GM21367 (cell line): ENCODE data around the gene MYF5.
A peak's percentile ranks its signal among the peaks of the same experiment; 100 is the strongest.

Experiments used
- ATAC-seq: cut with Tn5 transposase; IDR thresholded peaks from one replicate; pipeline ENCODE4 v1.9.1; 2021; ENCODE audit not compliant: unreplicated experiment

Gene MYF5

DNA sequence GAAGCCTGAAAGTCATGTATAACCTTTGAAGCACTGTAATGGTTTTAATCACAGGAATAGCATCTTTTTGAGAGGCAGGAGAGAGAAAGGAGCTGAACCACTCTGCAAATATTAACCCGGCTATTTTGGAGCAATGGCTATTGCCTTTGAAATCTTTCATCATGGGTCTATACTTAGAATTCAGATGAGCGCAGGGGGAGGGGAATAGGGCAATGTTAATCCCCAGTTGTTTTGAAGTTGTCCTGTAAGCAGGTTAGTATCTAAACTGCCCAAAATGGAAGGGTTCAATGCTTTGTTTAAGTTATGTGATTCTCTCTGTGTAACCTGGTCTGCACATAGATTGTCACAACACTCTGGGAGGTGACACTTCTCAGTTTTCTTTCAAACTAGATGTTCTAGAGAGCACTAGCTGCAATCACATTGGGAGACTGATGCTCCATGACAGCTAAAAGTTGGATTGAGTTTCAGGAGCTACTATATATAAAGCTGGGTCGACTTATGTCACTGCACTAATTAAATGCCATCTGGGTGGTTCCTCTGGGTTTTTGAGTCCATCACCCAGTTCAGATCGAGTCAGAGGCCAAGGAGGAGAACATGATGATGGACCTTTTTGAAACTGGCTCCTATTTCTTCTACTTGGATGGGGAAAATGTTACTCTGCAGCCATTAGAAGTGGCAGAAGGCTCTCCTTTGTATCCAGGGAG lies 9.4 kb upstream of the MYF5 start, which contains the start of gene MYF6:
Gene MYF6, plus strand, starts transcription at position 509 of the 704 bp plus-strand sequence. Its CDS starts 86 bp downstream, at position 595.
- ATAC-seq = no peak

DNA sequence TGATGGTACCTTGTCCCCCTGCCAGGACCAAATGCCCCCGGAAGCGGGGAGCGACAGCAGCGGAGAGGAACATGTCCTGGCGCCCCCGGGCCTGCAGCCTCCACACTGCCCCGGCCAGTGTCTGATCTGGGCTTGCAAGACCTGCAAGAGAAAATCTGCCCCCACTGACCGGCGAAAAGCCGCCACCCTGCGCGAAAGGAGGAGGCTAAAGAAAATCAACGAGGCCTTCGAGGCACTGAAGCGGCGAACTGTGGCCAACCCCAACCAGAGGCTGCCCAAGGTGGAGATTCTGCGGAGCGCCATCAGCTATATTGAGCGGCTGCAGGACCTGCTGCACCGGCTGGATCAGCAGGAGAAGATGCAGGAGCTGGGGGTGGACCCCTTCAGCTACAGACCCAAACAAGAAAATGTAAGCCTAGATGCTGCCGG lies 8.9 kb upstream of the MYF5 start:
- no peak for ATAC-seq

DNA sequence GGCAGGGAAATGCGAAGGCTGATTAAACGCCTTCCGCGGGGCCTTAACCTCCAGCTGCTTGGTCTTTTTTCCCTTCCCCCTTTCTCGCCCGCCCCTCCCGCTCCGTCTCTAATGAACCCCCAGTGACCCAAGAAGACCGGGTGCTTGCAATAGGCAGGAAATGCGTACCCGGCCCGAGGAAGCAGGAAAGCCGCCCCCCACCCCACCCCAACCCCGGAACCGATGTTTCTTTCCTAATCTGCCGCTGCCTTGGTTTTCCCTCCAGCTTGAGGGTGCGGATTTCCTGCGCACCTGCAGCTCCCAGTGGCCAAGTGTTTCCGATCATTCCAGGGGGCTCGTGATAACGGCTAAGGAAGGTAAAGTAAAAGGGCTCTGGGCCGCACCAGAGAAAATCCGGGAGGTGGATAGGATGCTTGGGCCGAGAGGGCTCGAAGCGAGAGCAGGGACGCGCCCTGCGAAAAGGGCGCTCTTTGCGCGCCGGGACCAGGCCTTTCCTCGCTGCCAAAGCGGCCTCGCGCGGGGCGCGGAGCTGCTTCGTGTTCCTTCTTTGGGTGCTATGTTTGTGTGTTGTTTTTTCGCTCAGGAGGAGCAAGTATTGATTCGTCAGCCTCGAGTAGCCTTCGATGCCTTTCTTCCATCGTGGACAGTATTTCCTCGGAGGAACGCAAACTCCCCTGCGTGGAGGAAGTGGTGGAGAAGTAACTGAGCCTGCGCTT lies 8.3 kb upstream of the MYF5 start:
- no peak for ATAC-seq

DNA sequence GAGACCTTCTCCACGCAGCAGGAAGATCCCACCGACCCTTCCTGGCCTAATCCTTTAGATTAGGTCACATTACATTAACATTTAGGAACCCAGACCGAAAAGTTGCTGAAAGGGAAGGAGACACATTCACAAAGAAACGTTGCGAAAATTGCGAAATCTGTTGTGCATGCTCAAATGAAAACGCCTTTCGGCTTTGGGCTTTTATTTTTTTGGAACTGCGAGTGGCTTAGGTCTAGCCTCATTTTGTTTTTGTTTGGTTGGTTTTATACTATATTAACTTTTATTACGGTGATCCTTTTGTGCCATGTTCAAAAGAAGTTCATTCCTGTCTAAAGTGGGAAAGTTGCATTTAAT lies 7.8 kb upstream of the MYF5 start:
- no peak for ATAC-seq

- peak; percentile 73 for ATAC-seq
These were observed 6.6 kb upstream of the MYF5 start for GRCh38 chr12:80709811-80710726.

- peak; percentile 18 for ATAC-seq
These were observed 5.8 kb upstream of the MYF5 start for GRCh38 chr12:80710727-80711449.

DNA sequence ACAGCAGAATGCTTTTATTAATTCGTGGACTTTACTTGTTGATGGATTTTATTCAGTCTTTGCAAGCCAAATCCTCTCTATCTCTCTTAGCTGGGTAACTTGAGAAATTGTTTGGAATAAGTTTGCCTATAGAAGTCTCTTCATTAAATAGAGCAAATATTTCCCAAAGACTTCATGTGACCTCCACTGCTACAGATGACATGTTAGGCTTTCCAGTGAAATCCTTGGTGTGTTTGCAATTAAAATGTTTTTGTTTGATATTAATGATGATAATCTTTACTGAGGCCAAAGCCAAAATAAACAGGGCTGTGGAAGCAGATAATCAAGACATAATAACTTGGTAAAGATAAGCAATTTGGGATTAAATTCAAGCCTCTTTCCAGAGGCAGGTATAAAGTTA lies 4.8 kb upstream of the MYF5 start:
- no peak for ATAC-seq

- no peak for ATAC-seq
These were observed 3.8 kb upstream of the MYF5 start for GRCh38 chr12:80712866-80713265.

DNA sequence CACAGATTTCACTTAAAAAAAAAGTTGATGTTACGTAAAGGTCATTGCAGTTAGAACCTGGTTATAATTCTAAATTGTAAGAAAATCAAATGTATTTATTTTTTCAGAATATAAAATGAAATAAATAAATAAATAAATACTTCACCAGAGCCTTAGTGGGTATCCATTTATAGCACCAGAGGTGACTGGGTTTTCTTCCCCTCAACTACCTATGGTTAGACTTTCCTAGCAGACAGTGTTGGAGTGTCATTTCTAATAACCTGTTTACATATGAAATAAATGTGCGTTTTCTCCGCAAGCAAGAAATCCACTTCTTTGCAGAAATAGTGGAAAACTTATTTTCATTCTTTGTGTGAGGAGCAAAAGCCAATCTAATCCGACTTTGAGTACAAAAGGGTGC lies 3.3 kb upstream of the MYF5 start:
- no peak for ATAC-seq

DNA sequence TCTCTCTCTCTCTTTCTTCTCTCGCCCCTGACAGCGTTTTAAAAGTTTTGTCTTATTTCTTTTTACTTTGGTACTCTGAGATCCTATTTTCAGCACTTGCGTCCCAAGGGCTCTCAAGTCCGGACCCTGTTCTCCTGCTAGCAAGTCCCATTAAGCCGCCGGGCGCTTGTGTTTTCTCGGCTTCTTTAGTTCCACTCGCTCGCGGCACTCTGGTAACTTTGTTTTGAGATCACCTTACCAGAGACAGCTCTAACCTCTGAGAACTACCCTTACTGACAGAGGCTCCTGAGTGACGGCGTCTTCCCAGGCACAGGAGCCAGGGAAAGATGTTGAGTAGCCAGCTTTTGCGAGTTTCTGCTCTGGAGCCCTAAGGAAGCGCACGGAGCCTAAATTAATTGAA lies 2.7 kb upstream of the MYF5 start:
- no peak for ATAC-seq

- ATAC-seq = no peak
These were observed 1.9 kb upstream of the MYF5 start for GRCh38 chr12:80714846-80715245.

DNA sequence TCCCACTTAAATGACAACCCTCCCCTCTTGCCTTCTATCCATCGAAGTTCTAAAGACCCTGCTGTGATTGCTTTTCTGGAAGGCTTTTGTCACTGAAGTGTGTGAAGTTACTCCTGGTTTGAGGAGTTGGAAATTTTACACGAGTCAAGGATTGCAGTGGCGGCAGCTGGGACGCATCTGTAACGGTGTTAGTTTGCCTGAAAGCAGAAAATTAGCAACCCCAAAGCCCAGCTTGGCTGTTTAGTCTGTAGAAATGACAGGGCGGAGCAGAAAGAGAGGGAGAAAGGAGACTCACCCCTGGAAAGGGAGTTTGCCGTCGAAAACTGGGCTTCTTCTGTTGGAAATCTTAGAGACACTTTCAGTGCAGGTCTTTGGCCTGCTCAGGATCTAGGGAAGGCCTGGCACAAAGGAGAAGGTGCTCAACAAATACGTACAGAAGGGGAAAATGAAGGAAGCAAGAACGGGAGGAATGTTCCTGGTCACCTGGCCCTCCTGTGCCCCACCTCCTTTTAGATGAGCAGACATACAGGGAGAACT lies 931 bp upstream of the MYF5 start:
- ATAC-seq = no peak

GRCh38 chr12:80717856-80718255 lies 1.1 kb downstream of the MYF5 start:
- ATAC-seq = no peak

DNA sequence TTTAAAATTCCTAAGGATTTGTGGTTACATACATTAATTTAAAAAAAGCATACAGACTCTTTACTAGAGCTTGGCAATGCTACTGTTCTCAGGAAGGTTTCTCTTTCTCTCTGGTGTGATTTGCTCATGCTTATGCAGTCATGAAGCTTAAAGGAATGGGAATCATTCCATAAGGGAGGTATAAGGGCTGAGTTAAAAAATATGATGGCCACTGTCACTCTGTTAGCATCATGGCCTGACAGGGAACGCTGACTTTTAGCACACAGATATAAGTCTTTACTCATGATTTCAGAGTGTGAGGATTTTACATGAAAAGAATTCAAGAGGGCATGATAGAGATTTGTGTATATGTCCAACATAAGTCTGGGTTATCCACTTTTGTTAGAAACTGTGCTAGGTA lies 3.8 kb downstream of the MYF5 start:
- no peak for ATAC-seq

DNA sequence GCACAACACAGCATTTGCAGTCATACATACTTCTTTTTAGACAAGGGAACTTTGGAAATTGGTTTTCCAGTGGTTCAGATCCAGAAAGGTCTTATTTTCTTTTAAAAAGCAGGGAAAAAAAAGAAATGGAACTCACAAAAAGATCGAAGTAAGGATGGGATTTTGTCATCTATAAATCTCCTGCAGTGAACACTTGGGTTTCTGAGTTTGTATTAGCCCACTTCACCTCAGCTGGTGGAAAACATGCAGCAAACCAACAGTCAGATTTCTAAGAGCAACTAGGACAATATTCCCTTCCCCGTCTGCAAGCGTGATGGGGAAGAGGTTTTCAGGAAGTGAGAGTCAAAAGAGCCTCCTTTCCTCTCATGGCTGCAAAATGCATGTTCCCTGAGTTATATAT lies 4.6 kb downstream of the MYF5 start:
- no peak for ATAC-seq

GRCh38 chr12:80745851-80746505 lies 29.3 kb downstream of the MYF5 start:
- no peak for ATAC-seq

DNA sequence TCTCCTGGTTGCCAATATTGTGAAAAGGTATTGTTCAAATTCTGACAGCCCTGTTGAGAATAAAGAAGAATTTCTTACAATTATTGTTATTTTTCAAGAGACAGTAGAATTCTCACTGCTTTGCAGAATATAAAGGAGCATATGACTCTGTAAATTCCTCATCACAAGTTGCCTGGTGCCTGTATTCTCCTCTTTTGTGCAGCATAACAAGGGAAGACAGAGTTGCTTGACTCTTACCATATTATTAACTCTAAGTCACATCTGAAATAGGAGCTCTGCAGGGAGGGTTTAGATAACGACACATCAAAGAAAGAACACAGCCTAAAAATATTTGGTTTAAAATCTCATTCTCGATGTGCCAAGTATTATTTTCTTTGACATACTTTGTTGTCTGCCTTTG lies 31.1 kb downstream of the MYF5 start:
- ATAC-seq = no peak

GRCh38 chr12:80749456-80749855 lies 32.7 kb downstream of the MYF5 start:
- no peak for ATAC-seq

GRCh38 chr12:80752464-80752863 lies 35.8 kb downstream of the MYF5 start:
- ATAC-seq = no peak

DNA sequence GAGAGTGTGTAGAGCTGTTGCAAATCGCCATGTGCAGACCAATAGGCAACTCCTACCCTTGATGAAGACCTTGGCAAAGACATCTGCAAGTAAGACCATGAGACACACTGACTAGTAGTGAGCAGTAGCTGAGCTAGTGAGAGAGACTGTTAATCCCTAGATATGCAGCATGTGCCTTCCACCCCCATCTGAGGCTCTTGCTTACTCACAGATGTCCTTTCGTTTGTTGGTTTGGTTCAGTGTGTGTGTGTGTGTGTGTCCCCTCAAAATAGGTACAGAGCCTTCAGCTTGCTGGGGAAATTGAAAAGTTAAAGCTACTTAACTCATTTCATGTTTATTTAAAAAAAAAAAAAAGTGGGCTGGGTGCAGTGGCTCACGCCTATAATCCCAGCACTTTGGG lies 37.6 kb downstream of the MYF5 start:
- no peak for ATAC-seq
